Keratinocyte (primary cell): ENCODE data around the gene CPA5. TPM values are rescaled to one million over a fixed set of nuclear protein-coding genes. Genes with fewer than 3 reads are reported as not detected.

Source experiments
- DNase-seq: peaks from one replicate; pipeline ENCODE4 v3.0.0-alpha.2; 2011; ENCODE audit warnings: low read depth, missing footprints, low spot score
- FAIRE-seq: peaks from 2 replicates; lab custom pipeline; 2011; peaks lifted over from hg19 to GRCh38; lab: Jason Lieb, UNC
- H2AFZ ChIP-seq: 2 replicates; pipeline ENCODE4 v1.6.0; 2012; ENCODE audit warnings: low read length, control low read depth, inconsistent platforms; ENCODE audit not compliant: control insufficient read depth
- H3K27ac ChIP-seq: 2 replicates; pipeline ENCODE4 v1.5.1; 2011; ENCODE audit warnings: low read length; ENCODE audit not compliant: control insufficient read depth, insufficient read depth
- H3K27me3 ChIP-seq: 3 replicates; pipeline ENCODE4 v1.6.0; 2011; ENCODE audit warnings: low read length; ENCODE audit not compliant: control insufficient read depth, insufficient read depth; ENCODE audit errors: extremely low read depth
- H3K36me3 ChIP-seq, 2 experiments: 2 replicates in 1 of 2; 3 replicates in 1 of 2; pipeline ENCODE4 v1.5.1; 2011; ENCODE audit warnings: low read length in 2 of 2, mild to moderate bottlenecking in 1 of 2; ENCODE audit not compliant: control insufficient read depth in 2 of 2, insufficient read depth in 2 of 2; ENCODE audit errors: extremely low read depth in 1 of 2
- H3K4me1 ChIP-seq: 3 replicates; pipeline ENCODE4 v1.5.1; 2011; ENCODE audit warnings: low read length; ENCODE audit not compliant: control insufficient read depth, insufficient read depth; ENCODE audit errors: extremely low read depth
- H3K4me2 ChIP-seq: 3 replicates; pipeline ENCODE4 v1.6.0; 2011; ENCODE audit warnings: low read depth, low read length; ENCODE audit not compliant: control insufficient read depth, insufficient read depth; ENCODE audit errors: extremely low read depth
- H3K4me3 ChIP-seq, 3 experiments: fragments of 200-600 bp in 1 of 3; sonication (generic) in 1 of 3; 2 replicates in 2 of 3; 3 replicates in 1 of 3; pipeline ENCODE4 v1.5.1; 2011 to 2016; ENCODE audit warnings: low read length in 3 of 3, mild to moderate bottlenecking in 3 of 3, control low read depth in 2 of 3, inconsistent platforms in 1 of 3, low read depth in 1 of 3, mixed read lengths in 1 of 3, mixed run types in 1 of 3, moderate library complexity in 1 of 3; ENCODE audit not compliant: control insufficient read depth in 2 of 3, insufficient read depth in 2 of 3; ENCODE audit errors: extremely low read depth in 1 of 3
- H3K79me2 ChIP-seq: 2 replicates; pipeline ENCODE4 v1.6.0; 2012; ENCODE audit warnings: low read length; ENCODE audit not compliant: control insufficient read depth, insufficient read depth
- H3K9ac ChIP-seq: 3 replicates; pipeline ENCODE4 v1.6.0; 2011; ENCODE audit warnings: low read length; ENCODE audit not compliant: control insufficient read depth, insufficient read depth; ENCODE audit errors: extremely low read depth
- H3K9me1 ChIP-seq: 3 replicates; pipeline ENCODE4 v1.6.0; 2011; ENCODE audit warnings: low read length; ENCODE audit not compliant: control insufficient read depth, insufficient read depth; ENCODE audit errors: extremely low read depth
- H3K9me3 ChIP-seq: 2 replicates; pipeline ENCODE4 v1.5.1; 2012; ENCODE audit warnings: low read depth, low read length; ENCODE audit not compliant: control insufficient read depth
- H4K20me1 ChIP-seq: 3 replicates; pipeline ENCODE4 v1.6.0; 2011; ENCODE audit warnings: low read length; ENCODE audit not compliant: control insufficient read depth, insufficient read depth; ENCODE audit errors: extremely low read depth
- EZH2 ChIP-seq: IDR thresholded peaks from one replicate; pipeline ENCODE4 v1.6.1; 2012; ENCODE audit warnings: inconsistent platforms, mild to moderate bottlenecking, low read length, moderate library complexity
- dilution Hi-C: fragments of 300-500 bp; cut with MboI; formaldehyde crosslinking; loops from one replicate; pipeline ENCODE4 v1.7.0; 2020; ENCODE audit warnings: low sequenced_read_pairs; ENCODE audit not compliant: extremely low pct_ligation_motif_present
- polyA plus RNA-seq, 5 experiments: library from polyadenylated mRNA; depleted of rRNA in 3 of 5; stranded (reverse) in 3 of 5; stranded (forward) in 1 of 5; unstranded in 1 of 5; fragments of >200 nt; gene quantifications; 1 replicate in 1 of 5; 2 replicates in 3 of 5; 3 replicates in 1 of 5; pipeline versions ENCODE4 v1.2.1 to v1.2.3, GENCODE V29; 2011 to 2012; ENCODE audit warnings: missing spikeins in 2 of 5, low read depth in 1 of 5, low replicate concordance in 1 of 5
- TF ChIP-seq, protein P1 (sequence below), 3 experiments: IDR thresholded peaks in 1 of 3; conservative IDR thresholded peaks in 1 of 3; optimal IDR thresholded peaks in 1 of 3; 2 replicates in 2 of 3; 3 replicates in 1 of 3; pipeline versions ENCODE3 to v1.5.1; 2011; ENCODE audit warnings: low read length in 3 of 3, mild to moderate bottlenecking in 3 of 3, moderate library complexity in 2 of 3, control low read depth in 1 of 3, inconsistent platforms in 1 of 3; ENCODE audit not compliant: insufficient read depth in 2 of 3; ENCODE audit errors: extremely low read depth in 1 of 3

The CPA5 gene
- polyA plus RNA-seq, 1 donor (not counting 4 experiments of a cell fraction or from before 2014, with no cell fraction given), result 0.24 TPM

DNA sequence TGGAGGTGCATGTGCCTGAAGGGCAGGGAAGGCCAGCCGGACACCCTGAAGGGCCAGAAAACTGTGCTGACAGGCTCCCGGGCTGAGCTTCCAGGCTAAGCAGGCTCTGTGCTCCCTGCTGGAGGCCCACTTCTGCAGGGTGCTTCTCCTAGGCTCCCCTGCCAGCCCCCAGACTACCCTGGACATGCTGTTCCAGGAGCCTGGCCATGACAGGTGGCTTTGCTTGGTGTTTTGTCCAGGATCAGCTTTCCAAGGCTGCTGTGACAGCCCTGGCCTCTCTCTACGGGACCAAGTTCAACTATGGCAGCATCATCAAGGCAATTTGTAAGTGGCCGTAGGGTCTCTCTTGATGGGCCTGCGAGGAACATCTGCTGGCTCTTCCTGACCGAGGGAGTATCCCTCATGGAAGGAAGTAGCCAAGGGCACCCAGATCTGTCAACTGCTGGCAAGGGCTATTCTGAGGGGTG is 41.0 kb downstream of the CPA5 start:
- no peak overlapping the region for H3K9ac ChIP-seq
- no peaks in the 10 kb centered on the region for H3K27me3 ChIP-seq
- no peaks in the 10 kb centered on the region for H3K36me3 ChIP-seq
- FAIRE-seq, result no peak
- H2AFZ ChIP-seq, result no peak overlapping the region
- H3K4me1 ChIP-seq, result no peaks in the 10 kb centered on the region
- no peak overlapping the region for H3K27ac ChIP-seq
- H3K9me1 ChIP-seq, result no peaks in the 10 kb centered on the region
- H3K79me2 ChIP-seq, result no peaks in the 10 kb centered on the region
- H3K9me3 ChIP-seq, result no peaks in the 10 kb centered on the region
- no peak for DNase-seq
- TF ChIP-seq EZH2, result no peak
- TF ChIP-seq, protein P1, sequence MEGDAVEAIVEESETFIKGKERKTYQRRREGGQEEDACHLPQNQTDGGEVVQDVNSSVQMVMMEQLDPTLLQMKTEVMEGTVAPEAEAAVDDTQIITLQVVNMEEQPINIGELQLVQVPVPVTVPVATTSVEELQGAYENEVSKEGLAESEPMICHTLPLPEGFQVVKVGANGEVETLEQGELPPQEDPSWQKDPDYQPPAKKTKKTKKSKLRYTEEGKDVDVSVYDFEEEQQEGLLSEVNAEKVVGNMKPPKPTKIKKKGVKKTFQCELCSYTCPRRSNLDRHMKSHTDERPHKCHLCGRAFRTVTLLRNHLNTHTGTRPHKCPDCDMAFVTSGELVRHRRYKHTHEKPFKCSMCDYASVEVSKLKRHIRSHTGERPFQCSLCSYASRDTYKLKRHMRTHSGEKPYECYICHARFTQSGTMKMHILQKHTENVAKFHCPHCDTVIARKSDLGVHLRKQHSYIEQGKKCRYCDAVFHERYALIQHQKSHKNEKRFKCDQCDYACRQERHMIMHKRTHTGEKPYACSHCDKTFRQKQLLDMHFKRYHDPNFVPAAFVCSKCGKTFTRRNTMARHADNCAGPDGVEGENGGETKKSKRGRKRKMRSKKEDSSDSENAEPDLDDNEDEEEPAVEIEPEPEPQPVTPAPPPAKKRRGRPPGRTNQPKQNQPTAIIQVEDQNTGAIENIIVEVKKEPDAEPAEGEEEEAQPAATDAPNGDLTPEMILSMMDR (optimal IDR thresholded peaks at IDR 0.05 in 1 of 3, IDR thresholded peaks at IDR 0.05 in 1 of 3, conservative IDR thresholded peaks at IDR 0.05 in 1 of 3; ENCODE audit: extremely low read depth in 1 of 3, insufficient read depth in 2 of 3, low read length in 3 of 3), result no peak
- no peak overlapping the region for H3K4me2 ChIP-seq
- no peaks in the 10 kb centered on the region for H4K20me1 ChIP-seq
- H3K4me3 ChIP-seq, result no peak overlapping the region
- dilution Hi-C loops, result no loop called here

DNA sequence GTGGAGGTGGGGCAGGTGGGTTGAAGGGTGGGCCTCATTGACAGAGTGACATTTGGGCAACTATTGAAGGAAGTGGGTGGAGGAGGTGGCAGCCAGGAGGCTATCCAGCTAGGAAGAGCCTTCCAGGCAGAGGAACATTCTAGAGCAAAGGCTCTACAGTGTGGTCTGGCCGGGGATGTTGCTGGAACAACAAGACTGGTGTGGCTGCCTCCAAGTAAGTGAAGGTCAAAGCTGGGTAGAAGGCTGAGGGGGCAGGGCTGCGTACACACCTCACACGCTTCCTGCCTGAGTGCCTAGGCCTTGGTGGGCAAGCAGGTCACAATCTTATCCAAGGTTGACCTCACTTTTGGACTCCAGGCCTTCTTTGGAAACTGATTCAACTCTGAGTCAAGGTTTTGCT is 42.3 kb downstream of the CPA5 start:
- dilution Hi-C loops, result no loop called here
- Histone ChIP-seq H3K9me3 (no peaks in the 10 kb centered on the region), H3K9me1 (no peaks in the 10 kb centered on the region), H3K9ac (no peak overlapping the region), H3K4me2 (no peak overlapping the region), H3K36me3 (no peaks in the 10 kb centered on the region), H3K79me2 (no peaks in the 10 kb centered on the region), H3K27ac (no peak overlapping the region), H4K20me1 (no peaks in the 10 kb centered on the region), H3K27me3 (no peaks in the 10 kb centered on the region), H3K4me3 (no peak overlapping the region), H2AFZ (no peak overlapping the region), H3K4me1 (no peaks in the 10 kb centered on the region)
- no peak for TF ChIP-seq EZH2
- TF ChIP-seq, protein P1 (optimal IDR thresholded peaks at IDR 0.05 in 1 of 3, IDR thresholded peaks at IDR 0.05 in 1 of 3, conservative IDR thresholded peaks at IDR 0.05 in 1 of 3; ENCODE audit: extremely low read depth in 1 of 3, insufficient read depth in 2 of 3, low read length in 3 of 3), result no peak
- DNase-seq (no peak), FAIRE-seq (no peak)
